Astrocyte of the spinal cord (primary cell): ENCODE measurements around the gene COX19.

Experiments
- DNase-seq: peaks from one replicate; pipeline ENCODE4 v3.0.0; 2011; ENCODE audit warnings: low read depth, low spot score
- H3K4me3 ChIP-seq: 2 replicates; pipeline ENCODE4 v1.5.1; 2011; ENCODE audit warnings: low read depth, mild to moderate bottlenecking, low read length, moderate library complexity
- in situ Hi-C: cut with HindIII; loops from 2 replicates; pipeline ENCODE4 v1.10.0; 2017; ENCODE audit warnings: low sequenced_read_pairs
- TF ChIP-seq, protein P1 (sequence below): IDR thresholded peaks from 2 replicates; pipeline ENCODE4 v1.5.1; 2012; ENCODE audit warnings: low read depth, mild to moderate bottlenecking, low read length, inconsistent platforms

COX19 gene

DNA sequence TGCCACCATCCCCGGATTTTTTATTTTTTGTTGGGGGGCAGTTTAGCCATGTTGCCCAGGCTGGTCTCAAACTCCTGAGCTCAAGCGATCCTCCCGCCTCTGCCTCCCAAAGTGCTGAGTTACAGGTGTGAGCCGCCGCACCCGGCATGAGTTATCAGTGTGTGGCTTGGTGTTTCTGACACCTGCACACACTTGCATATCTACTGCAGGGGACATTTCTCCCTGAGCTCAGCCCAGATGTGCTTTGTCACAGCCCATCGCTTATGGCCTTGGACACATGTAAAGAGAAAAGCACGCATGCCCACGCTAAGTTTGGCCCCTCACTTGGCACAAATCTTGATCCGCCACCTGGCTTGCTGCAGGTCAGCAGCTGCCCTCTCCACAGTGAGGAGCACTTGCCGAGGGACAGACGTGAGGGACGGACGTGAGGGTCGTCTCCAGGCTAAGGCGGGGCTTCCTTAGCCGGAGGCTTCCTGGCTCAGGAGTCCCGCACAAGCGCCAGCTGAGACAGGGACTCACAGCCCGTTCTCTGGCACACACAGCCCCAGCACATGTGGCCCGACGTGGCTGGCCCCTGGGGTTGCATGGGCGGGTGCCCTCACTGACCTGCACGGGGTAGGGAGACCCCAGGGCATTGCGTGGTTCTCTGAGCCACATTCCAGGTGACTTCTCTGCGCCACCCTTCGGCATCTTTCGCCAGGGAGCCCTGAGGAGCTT lies 19.4 kb upstream of the COX19 start:
- no peak overlapping the region for H3K4me3 ChIP-seq
- no peak for DNase-seq
- in situ Hi-C loops: no loop called here
- TF ChIP-seq, protein P1, sequence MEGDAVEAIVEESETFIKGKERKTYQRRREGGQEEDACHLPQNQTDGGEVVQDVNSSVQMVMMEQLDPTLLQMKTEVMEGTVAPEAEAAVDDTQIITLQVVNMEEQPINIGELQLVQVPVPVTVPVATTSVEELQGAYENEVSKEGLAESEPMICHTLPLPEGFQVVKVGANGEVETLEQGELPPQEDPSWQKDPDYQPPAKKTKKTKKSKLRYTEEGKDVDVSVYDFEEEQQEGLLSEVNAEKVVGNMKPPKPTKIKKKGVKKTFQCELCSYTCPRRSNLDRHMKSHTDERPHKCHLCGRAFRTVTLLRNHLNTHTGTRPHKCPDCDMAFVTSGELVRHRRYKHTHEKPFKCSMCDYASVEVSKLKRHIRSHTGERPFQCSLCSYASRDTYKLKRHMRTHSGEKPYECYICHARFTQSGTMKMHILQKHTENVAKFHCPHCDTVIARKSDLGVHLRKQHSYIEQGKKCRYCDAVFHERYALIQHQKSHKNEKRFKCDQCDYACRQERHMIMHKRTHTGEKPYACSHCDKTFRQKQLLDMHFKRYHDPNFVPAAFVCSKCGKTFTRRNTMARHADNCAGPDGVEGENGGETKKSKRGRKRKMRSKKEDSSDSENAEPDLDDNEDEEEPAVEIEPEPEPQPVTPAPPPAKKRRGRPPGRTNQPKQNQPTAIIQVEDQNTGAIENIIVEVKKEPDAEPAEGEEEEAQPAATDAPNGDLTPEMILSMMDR: no peak

DNA sequence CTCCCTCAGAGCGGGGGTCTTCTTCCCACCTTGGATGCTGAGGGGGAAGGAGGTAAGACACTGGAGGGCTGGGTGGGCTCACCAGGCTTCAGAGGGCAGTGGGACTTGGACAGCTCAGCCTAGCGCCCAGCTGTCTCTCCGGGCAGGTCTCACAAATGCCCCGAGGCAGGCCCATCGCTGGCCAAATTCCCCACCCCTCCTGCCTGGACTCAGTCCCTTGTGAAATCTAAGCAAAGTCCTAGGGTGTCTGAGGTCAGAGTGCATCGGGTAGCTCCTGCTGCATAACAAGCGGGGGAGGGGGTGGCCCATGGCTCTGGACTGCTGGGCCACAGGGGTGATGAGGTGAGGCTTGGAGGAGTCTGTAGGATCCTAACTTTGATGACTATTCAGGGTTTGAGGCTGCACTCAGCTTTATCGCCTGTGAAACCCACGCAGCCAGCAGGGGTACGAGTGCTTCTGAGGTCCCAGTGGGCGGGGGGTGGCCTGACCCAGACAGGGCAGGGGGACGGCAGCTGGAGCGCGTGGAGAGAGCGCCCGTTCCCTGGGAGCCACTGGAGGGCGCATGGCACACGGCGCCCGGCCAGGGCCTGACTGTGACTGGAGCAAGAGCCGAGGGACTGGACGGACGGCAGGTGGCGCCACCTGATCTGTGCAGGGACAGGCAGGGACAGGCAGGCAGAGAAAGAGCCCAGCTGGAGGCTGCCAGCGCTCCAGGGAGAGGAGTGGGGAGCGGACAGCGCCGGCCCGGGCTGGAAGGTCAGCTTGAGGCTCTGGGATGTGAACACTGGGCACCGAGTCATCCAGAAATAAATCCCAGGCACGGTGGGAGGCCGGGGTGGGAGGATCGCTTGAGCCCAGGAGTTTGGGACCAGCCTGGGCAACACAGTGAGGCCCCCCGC lies 17.6 kb upstream of the COX19 start:
- in situ Hi-C loops: no loop called here
- H3K4me3 ChIP-seq: no peak overlapping the region
- peak; percentile 94 for DNase-seq
- TF ChIP-seq, protein P1: peak; percentile 100

DNA sequence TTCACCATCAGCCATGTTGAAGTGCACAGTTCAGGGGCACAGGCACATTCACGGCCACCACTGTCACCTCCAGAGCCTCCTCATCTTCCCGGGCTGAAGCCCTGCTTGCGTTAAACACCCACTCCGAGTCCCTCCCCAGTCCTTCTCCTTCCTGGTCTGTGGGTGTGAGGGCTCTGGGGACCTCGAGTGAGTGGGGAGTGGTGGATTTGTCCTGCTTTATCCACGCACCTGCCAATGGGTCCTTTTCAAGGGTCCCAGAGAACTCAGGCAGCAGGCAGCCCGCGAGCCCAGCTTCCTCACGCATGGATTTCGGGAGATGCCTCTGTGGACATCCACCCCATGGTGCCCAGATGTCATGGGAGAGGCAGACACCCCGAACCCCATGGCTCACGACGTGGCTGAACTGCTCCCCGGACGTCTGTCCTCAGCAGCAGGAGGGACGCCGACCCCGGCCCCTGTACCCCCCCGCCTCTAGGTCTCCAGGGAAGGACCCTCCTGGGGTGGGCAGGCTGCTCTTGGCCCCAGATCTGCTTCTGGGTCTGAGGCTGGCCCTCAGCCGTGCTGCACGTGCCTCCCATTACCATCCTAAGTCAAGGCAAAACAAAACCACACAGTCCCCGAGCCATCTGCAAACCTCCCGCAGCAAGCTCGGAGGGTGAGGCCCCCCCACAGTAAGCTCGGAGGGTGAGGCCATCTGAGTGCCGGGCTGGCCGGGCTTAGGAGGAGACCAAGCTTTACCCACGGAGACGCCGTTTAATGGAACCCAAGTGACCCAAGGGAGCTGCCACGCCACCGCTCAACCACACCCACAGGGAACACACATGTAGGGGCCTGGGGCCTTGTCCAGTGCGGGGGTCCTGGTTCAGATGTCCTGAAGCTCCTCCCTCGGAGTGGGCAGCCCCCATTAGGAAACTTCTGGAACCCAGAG lies 16.6 kb upstream of the COX19 start:
- in situ Hi-C loops: no loop called here
- TF ChIP-seq, protein P1: no peak
- no peak overlapping the region for H3K4me3 ChIP-seq
- no peak for DNase-seq

DNA sequence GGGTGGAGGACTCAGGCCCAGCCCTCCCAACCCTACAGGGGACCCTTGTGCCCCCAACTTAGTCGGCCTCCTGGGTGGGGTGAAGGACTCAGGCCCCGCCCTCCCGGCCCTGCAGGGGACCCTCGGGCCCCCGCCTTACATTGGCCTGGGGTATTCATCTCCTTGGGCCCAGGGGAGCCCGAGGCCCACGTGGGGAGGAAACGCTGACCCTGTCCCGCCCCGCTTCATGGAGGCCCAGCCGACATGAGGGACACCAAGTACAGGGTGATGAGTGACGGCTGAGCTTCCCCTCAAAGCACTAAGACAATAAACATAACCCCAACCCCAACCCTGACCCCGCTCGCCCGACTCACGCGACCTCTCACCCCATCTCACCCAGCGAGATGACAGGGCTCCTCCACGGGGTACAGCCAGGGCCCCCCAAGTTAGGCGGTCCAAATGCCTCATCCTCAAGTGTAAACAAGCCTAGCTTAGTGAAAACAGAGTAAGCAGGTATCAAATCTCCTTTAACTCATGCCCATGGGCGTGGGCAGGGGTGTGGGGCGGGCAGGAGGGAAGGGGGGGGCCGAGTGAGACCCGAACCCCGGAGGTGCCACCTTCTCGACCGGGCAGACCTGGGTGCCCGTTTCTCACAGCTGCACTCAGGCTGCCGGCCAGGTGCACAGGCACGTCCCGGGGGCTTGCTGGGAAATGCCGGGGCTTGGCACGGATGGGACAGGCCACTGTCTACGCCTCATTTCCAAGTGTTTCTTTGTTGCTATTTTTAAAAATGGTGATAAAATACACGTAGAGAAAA lies 15.8 kb upstream of the COX19 start:
- TF ChIP-seq, protein P1: no peak
- in situ Hi-C loops: no loop called here
- no peak overlapping the region for H3K4me3 ChIP-seq
- no peak for DNase-seq

DNA sequence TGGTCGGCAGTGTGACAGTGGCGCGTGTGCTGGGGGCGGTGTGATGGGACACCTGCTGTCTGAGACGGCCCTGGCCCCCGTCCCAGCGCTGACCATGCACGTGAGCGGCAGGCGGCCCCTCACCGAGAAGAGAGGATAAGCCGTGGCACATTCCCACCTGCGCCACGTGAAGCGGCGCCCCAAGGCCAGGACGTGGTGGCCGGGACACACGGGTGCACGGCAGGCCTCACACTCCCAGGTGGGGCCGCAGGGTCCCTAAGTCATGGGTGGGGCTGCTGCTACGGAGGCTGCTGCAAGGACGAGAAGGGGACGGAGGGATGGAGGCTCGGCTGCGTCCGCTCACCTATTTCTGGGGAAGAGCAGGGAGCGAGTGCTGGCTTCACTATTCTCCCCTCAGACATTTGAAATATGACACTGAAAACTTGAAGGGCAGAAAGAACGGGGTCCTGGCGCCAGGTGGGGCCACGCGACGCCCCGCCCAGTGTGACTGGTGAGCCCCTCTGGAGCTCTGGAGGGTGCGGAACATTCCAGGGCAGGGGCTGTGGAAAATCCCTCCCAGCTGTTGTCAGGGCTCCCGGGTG lies 15.1 kb upstream of the COX19 start:
- in situ Hi-C loops: no loop called here
- no peak for DNase-seq
- TF ChIP-seq, protein P1: no peak
- H3K4me3 ChIP-seq: no peak overlapping the region
